Brain microvascular endothelial cell (primary cell): ENCODE results near the gene RYR2.

Experiments
- DNase-seq: peaks from one replicate; pipeline ENCODE4 v3.0.0-alpha.2; 2020
- H3K27ac ChIP-seq: fragments of 250-450 bp; sonication (Bioruptor Pico); 2 replicates; pipeline ENCODE4 v1.5.1; 2020; ENCODE audit warnings: mild to moderate bottlenecking, moderate library complexity
- H3K27me3 ChIP-seq: fragments of 250-450 bp; sonication (Bioruptor Pico); replicated peaks from 2 replicates; pipeline ENCODE4 v1.5.1; 2020; ENCODE audit warnings: mild to moderate bottlenecking
- H3K36me3 ChIP-seq: fragments of 250-450 bp; sonication (Bioruptor Pico); replicated peaks from 2 replicates; pipeline ENCODE4 v1.5.1; 2020; ENCODE audit warnings: mild to moderate bottlenecking
- H3K4me3 ChIP-seq: 2 replicates; pipeline ENCODE4 v1.5.1; 2011; ENCODE audit warnings: low read depth, mild to moderate bottlenecking, control low read depth, low read length, moderate library complexity
- in situ Hi-C: cut with HindIII; loops from 2 replicates; pipeline ENCODE4 v1.10.0; 2017; ENCODE audit warnings: low sequenced_read_pairs, low pct_ligation_motif_present
- TF ChIP-seq, protein P1 (sequence below): IDR thresholded peaks from 2 replicates; pipeline ENCODE4 v1.5.1; 2011; ENCODE audit warnings: low read depth, mild to moderate bottlenecking, moderate library complexity, low read length, control low read depth, inconsistent platforms; ENCODE audit errors: missing control alignments

Gene RYR2

DNA sequence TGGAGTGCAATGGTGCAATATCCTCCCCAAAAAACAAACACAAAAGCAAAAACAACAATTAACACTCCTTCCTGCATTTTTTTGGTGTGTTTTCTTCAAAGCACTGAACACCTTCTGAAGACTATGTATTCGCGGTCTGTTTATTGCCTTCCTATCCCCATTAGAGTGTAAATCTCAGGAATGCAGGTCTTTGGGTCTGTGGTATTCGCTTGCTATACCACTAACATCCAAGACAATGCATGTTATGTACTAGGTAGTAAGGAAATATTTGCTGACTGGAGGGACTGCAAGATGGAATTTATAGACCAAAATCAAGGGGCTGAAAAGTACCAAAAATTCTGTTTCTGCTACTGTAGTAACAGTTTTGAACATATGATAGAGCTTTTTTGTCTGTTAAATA lies 299.4 kb downstream of the RYR2 start:
- TF ChIP-seq, protein P1, sequence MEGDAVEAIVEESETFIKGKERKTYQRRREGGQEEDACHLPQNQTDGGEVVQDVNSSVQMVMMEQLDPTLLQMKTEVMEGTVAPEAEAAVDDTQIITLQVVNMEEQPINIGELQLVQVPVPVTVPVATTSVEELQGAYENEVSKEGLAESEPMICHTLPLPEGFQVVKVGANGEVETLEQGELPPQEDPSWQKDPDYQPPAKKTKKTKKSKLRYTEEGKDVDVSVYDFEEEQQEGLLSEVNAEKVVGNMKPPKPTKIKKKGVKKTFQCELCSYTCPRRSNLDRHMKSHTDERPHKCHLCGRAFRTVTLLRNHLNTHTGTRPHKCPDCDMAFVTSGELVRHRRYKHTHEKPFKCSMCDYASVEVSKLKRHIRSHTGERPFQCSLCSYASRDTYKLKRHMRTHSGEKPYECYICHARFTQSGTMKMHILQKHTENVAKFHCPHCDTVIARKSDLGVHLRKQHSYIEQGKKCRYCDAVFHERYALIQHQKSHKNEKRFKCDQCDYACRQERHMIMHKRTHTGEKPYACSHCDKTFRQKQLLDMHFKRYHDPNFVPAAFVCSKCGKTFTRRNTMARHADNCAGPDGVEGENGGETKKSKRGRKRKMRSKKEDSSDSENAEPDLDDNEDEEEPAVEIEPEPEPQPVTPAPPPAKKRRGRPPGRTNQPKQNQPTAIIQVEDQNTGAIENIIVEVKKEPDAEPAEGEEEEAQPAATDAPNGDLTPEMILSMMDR = no peak

DNA sequence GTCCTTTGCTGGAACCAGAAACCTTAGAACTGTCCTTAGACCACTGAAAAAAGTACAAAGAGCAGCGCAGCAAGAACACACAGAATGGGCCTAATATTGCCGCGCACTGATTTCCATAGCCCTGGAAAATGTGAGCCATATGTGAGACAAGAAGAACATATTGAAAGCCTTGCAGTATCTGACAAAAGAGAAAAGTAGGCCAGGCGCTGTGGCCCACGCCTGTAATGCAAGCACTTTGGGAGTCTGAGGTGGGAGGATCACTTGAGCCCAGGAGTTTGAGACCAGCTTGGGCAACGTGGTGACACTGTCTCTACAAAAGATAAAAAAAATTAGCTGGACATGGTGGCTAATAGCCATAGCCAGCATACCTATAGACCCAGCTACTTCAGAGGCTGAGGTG lies 300.7 kb downstream of the RYR2 start:
- in situ Hi-C loops = no loop called here
- H3K4me3 ChIP-seq = no peak overlapping the region
- no peak overlapping the region for H3K27ac ChIP-seq
- no peaks in the 10 kb centered on the region for H3K27me3 ChIP-seq
- TF ChIP-seq, protein P1 = no peak
- no peaks in the 10 kb centered on the region for H3K36me3 ChIP-seq
- DNase-seq = no peak

More for the DNA sequence above, 299.4 kb downstream of the RYR2 start:
- Histone ChIP-seq H3K4me3 (no peak overlapping the region), H3K27me3 (no peaks in the 10 kb centered on the region), H3K27ac (no peak overlapping the region), H3K36me3 (no peaks in the 10 kb centered on the region)
- no peak for DNase-seq
- in situ Hi-C loops = no loop called here

DNA sequence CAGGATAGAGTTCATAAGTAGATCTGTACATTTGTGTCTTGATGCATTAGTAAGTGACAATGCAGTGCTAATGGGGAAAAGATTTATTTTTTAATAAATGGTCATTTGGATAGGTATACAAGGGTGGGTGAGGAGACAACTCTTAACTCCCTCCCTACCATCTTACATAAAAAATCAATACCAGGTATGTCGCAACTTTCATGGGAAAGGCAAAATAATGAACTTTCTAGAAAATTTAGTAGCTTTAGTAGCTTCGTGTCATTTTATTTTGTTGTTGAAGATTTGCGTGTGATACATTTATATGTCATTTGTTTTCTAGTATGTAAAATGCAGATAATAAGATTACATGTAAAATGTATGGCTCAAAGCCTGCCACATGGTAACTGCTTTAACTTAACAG lies 310.8 kb downstream of the RYR2 start:
- Histone ChIP-seq H3K4me3 (no peak overlapping the region), H3K27ac (no peak overlapping the region), H3K27me3 (no peaks in the 10 kb centered on the region), H3K36me3 (no peaks in the 10 kb centered on the region)
- TF ChIP-seq, protein P1 = no peak
- no peak for DNase-seq
- in situ Hi-C loops = no loop called here

DNA sequence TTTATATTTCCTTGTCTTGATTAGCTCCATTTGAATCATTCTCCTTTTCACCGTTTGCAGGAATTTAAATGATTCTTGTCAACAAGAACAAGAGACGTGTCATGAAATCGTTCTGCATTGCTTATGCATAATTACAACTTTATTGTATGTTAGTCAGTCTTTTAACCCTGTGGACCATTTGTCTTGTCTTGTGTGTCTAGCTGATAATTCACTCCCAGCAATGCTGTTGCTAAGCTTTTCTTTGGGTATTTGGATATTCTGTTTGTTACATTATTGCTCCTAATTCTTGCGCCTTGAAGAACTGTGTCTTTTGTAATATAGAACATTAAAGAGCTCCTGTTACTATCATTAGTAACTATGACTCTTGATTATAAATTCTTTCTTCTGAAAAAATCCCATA lies 311.9 kb downstream of the RYR2 start:
- TF ChIP-seq, protein P1 = no peak

DNA sequence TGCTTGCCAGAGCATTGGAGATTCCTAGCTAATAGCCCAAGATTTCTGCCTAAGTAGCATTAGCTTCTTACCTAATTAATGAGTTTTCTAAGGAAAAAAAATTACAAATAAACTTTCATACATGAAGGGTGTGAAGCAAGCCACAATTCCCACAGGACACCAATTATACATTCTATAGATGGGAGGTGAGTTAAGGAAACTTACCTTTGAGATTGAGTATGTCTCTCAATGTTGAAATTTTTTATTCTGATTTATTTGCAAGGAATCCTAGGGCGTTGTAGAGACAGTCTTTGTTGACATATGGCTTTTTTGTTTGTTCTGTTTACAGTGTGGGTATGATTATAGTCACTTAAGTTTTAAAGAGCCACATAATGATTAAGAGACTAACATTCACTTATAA lies 313.0 kb downstream of the RYR2 start:
- TF ChIP-seq, protein P1 = no peak
- H3K27ac ChIP-seq = no peak overlapping the region
- H3K27me3 ChIP-seq = no peaks in the 10 kb centered on the region
- H3K36me3 ChIP-seq = no peaks in the 10 kb centered on the region
- no peak overlapping the region for H3K4me3 ChIP-seq
- no peak for DNase-seq
- in situ Hi-C loops = no loop called here

More for the DNA sequence above, 311.9 kb downstream of the RYR2 start:
- in situ Hi-C loops = no loop called here
- H3K27ac ChIP-seq = no peak overlapping the region
- no peaks in the 10 kb centered on the region for H3K27me3 ChIP-seq
- no peak overlapping the region for H3K4me3 ChIP-seq
- no peaks in the 10 kb centered on the region for H3K36me3 ChIP-seq
- DNase-seq = no peak

DNA sequence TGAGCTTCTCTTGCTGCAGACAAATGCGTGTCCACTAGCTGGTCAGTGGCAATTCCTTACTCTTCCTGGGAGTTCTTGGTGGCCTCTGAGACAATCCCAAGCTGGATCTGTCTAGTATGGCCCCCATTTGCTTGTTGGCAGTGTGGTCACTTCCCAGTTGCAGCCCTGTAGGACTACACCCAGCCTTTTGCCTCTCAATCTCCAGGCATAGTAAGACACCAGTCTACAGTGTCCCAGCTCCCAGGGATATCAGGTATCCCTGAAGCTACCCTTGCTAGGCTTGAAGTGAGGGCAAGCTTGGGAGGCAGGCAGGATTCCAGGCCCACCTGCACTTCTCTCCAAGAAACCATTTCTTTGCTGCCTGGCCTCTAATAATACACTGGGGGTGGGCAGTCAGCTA lies 316.6 kb downstream of the RYR2 start:
- no peak overlapping the region for H3K4me3 ChIP-seq
- TF ChIP-seq, protein P1 = no peak
- in situ Hi-C loops = no loop called here
- no peak for DNase-seq
- no peak overlapping the region for H3K27ac ChIP-seq
- no peaks in the 10 kb centered on the region for H3K27me3 ChIP-seq
- H3K36me3 ChIP-seq = no peaks in the 10 kb centered on the region
